Gastroesophageal sphincter (tissue), 4 donors: ENCODE results near the gene UTP11. TPM values are rescaled to one million over a fixed set of nuclear protein-coding genes. Genes with fewer than 3 reads are reported as not detected.

ENCODE experiments used
- ATAC-seq: fragments of 150-250 bp; one replicate; pipeline ENCODE4 v1.9.1; 2016; ENCODE audit warnings: mild to moderate bottlenecking, moderate library complexity
- H3K27ac ChIP-seq, 4 donors: fragments of 200-600 bp; sonication (generic) in 3 of 4; 1 replicate in 3 of 4; 2 replicates in 1 of 4; pipeline ENCODE4 v1.5.1; 2016 to 2019
- H3K27me3 ChIP-seq: fragments of 200-600 bp; sonication (generic); one replicate; pipeline ENCODE4 v1.5.1; 2019
- H3K36me3 ChIP-seq, 2 donors: fragments of 200-600 bp; sonication (generic); one replicate each; pipeline ENCODE4 v1.5.1; 2019; ENCODE audit warnings: control low read depth in 1 of 2
- H3K4me1 ChIP-seq, 3 donors: fragments of 200-600 bp; sonication (generic); 1 replicate in 2 of 3; 2 replicates in 1 of 3; pipeline ENCODE4 v1.5.1; 2016 to 2019; ENCODE audit warnings: control low read depth in 2 of 3
- H3K4me3 ChIP-seq, 2 donors: fragments of 200-600 bp; sonication (generic); one replicate each; pipeline ENCODE4 v1.5.1; 2019; ENCODE audit warnings: mild to moderate bottlenecking in 1 of 2, moderate library complexity in 1 of 2
- H3K9me3 ChIP-seq, 3 donors: fragments of 200-600 bp; sonication (generic); one replicate each; pipeline ENCODE4 v1.5.1; 2017 to 2019; ENCODE audit warnings: control low read depth in 2 of 3
- CTCF ChIP-seq, 4 experiments: fragments of 200-600 bp in 2 of 4; fragments of 450-650 bp in 2 of 4; sonication (generic) in 1 of 4; IDR thresholded peaks; one replicate each; pipeline ENCODE4 v1.5.1; 2017 to 2019; ENCODE audit warnings: antibody characterized with exemption in 4 of 4, mild to moderate bottlenecking in 2 of 4, moderate library complexity in 2 of 4
- EP300 ChIP-seq: sonication (generic); formaldehyde crosslinking; IDR thresholded peaks from one replicate; pipeline ENCODE4 v1.6.1; 2017; ENCODE audit warnings: antibody characterized with exemption, mild to moderate bottlenecking
- POLR2A ChIP-seq, 2 donors: fragments of 450-650 bp; IDR thresholded peaks; one replicate each; pipeline ENCODE4 v1.6.1; 2017; ENCODE audit warnings: antibody characterized with exemption in 2 of 2, mild to moderate bottlenecking in 2 of 2, moderate library complexity in 1 of 2
- POLR2AphosphoS5 ChIP-seq: sonication (generic); formaldehyde crosslinking; IDR thresholded peaks from one replicate; pipeline ENCODE4 v1.6.1; 2017; ENCODE audit warnings: antibody characterized with exemption
- WGBS, 2 donors: methylation state at CpG; one replicate each; pipeline ENCODE4 v1.1.5; 2018; ENCODE audit warnings: low coverage in 1 of 2; 5-methylcytosine and 5-hydroxymethylcytosine counted together
- total RNA-seq, 4 donors: library from RNA; depleted of rRNA; stranded (reverse); fragments of >200 nt; gene quantifications; one replicate each; pipeline ENCODE4 v1.1.0, GENCODE V29; 2016

Gene UTP11
- total RNA-seq, 4 donors from 2014 or later: 50.7 to 79.2 (median 59.8) TPM

- no peaks in the 10 kb centered on the region for H3K9me3 ChIP-seq
- WGBS, 2 donors: 60 to 84% methylated on average over 1 to 2 of the region's 3 CpGs
- peaks cover 3 to 49% of the 10 kb centered on the region in 2 donors for H3K36me3 ChIP-seq
- H3K27me3 ChIP-seq: no peaks in the 10 kb centered on the region
- TF ChIP-seq POLR2AphosphoS5: no peak
- TF ChIP-seq CTCF (IDR thresholded peaks at IDR 0.05): no peak
- TF ChIP-seq POLR2A (IDR thresholded peaks at IDR 0.05): no peak
- TF ChIP-seq EP300: no peak
- no peak for ATAC-seq
- no peak overlapping the region for H3K27ac ChIP-seq
- no peak overlapping the region for H3K4me3 ChIP-seq
- peaks cover 3 to 29% (median 18%) of the 10 kb centered on the region in 3 donors for H3K4me1 ChIP-seq
Measured at GRCh38 chr1:38028105-38028591, 15.6 kb downstream of the UTP11 start.

- Histone ChIP-seq H3K27me3 (peaks cover 5% of the 10 kb centered on the region), H3K4me1 (peaks cover 3 to 29% (median 18%) of the 10 kb centered on the region in 3 donors), H3K4me3 (no peak overlapping the region), H3K36me3 (peaks cover 3 to 44% of the 10 kb centered on the region in 2 donors), H3K9me3 (no peaks in the 10 kb centered on the region), H3K27ac (no peak overlapping the region)
- WGBS, 2 donors: no CpG with 5 or more reads among the region's 2 CpGs
- no peak for TF ChIP-seq POLR2A (IDR thresholded peaks at IDR 0.05)
- no peak for TF ChIP-seq CTCF (IDR thresholded peaks at IDR 0.05)
- TF ChIP-seq EP300: no peak
- TF ChIP-seq POLR2AphosphoS5: no peak
- no peak for ATAC-seq
Measured at GRCh38 chr1:38028671-38029070, 16.1 kb downstream of the UTP11 start.

- peaks cover 3 to 39% of the 10 kb centered on the region in 2 donors for H3K36me3 ChIP-seq
- peaks cover 3 to 29% (median 18%) of the 10 kb centered on the region in 3 donors for H3K4me1 ChIP-seq
- H3K27me3 ChIP-seq: peaks cover 5% of the 10 kb centered on the region
- no peak overlapping the region for H3K4me3 ChIP-seq
- H3K9me3 ChIP-seq: no peaks in the 10 kb centered on the region
- peak overlapping the region in 2 of 4 donors; percentile 25 to 55 for H3K27ac ChIP-seq
- TF ChIP-seq CTCF (IDR thresholded peaks at IDR 0.05) (peak in 1 of 4 experiments; percentile 14), POLR2A (IDR thresholded peaks at IDR 0.05) (no peak), EP300 (no peak), POLR2AphosphoS5 (peak; percentile 3)
- ATAC-seq: no peak
- 6% methylated on average over 8 of the region's 23 CpGs; no CpG with 5 or more reads in 1 of the 2 donors for WGBS, 2 donors
Measured at GRCh38 chr1:38029081-38029681, 16.6 kb downstream of the UTP11 start.

- Histone ChIP-seq H3K36me3 (peaks cover 2 to 33% of the 10 kb centered on the region in 2 donors), H3K9me3 (no peaks in the 10 kb centered on the region), H3K27me3 (peaks cover 5% of the 10 kb centered on the region), H3K27ac (peak overlapping the region in 2 of 4 donors; percentile 25 to 55), H3K4me1 (peaks cover 3 to 29% (median 18%) of the 10 kb centered on the region in 3 donors), H3K4me3 (no peak overlapping the region)
- TF ChIP-seq POLR2A (IDR thresholded peaks at IDR 0.05) (no peak), EP300 (no peak), CTCF (IDR thresholded peaks at IDR 0.05) (no peak), POLR2AphosphoS5 (no peak)
- peak; percentile 16 for ATAC-seq
- WGBS, 2 donors: no CpG with 5 or more reads among the region's 12 CpGs
Measured at GRCh38 chr1:38029685-38030511, 17.4 kb downstream of the UTP11 start.
